Glutamatergic neuron (in vitro differentiated cells): ENCODE results near the gene DMXL1. TPM values are rescaled to one million over a fixed set of nuclear protein-coding genes. Genes with fewer than 3 reads are reported as not detected.

ENCODE experiments used
- DNase-seq: peaks from one replicate; pipeline ENCODE4 v3.0.0; 2022
- H3K27ac Mint-ChIP-seq: one replicate; pipeline ENCODE4 v1.8.0; 2020; ENCODE audit warnings: mild to moderate bottlenecking, mixed read lengths, inconsistent platforms; ENCODE audit not compliant: unreplicated experiment
- H3K27me3 Mint-ChIP-seq: one replicate; pipeline ENCODE4 v1.8.0; 2020; ENCODE audit warnings: mild to moderate bottlenecking, moderate library complexity, mixed read lengths, inconsistent platforms; ENCODE audit not compliant: unreplicated experiment
- H3K36me3 Mint-ChIP-seq: one replicate; pipeline ENCODE4 v1.8.0; 2020; ENCODE audit warnings: mild to moderate bottlenecking, mixed read lengths, inconsistent platforms; ENCODE audit not compliant: unreplicated experiment
- H3K4me1 Mint-ChIP-seq: one replicate; pipeline ENCODE4 v1.8.0; 2020; ENCODE audit warnings: mild to moderate bottlenecking, low read depth, mixed read lengths, inconsistent platforms; ENCODE audit not compliant: unreplicated experiment
- H3K4me3 Mint-ChIP-seq: one replicate; pipeline ENCODE4 v1.8.0; 2020; ENCODE audit warnings: mild to moderate bottlenecking, mixed read lengths, inconsistent platforms; ENCODE audit not compliant: unreplicated experiment
- H3K9me3 Mint-ChIP-seq: one replicate; pipeline ENCODE4 v1.8.0; 2020; ENCODE audit warnings: mild to moderate bottlenecking, moderate library complexity, mixed read lengths, inconsistent platforms; ENCODE audit not compliant: unreplicated experiment
- total RNA-seq: library from RNA; stranded (reverse); fragmentation: NEBNext Ultra II Directional; extraction: Animal tissue kit (Norgen Biotek cat#: 25700); gene quantifications from one replicate; pipeline ENCODE4 v1.2.1, GENCODE V29; 2021; ENCODE audit not compliant: unreplicated experiment
- TF ChIP-seq, protein P1 (sequence below): fragments of 200-600 bp; sonication (generic); IDR thresholded peaks from one replicate; pipeline ENCODE4 v1.5.0; 2021; ENCODE audit not compliant: partially characterized antibody, unreplicated experiment

DMXL1 gene
- total RNA-seq, 1 donor from 2014 or later, result 24.2 TPM

DNA sequence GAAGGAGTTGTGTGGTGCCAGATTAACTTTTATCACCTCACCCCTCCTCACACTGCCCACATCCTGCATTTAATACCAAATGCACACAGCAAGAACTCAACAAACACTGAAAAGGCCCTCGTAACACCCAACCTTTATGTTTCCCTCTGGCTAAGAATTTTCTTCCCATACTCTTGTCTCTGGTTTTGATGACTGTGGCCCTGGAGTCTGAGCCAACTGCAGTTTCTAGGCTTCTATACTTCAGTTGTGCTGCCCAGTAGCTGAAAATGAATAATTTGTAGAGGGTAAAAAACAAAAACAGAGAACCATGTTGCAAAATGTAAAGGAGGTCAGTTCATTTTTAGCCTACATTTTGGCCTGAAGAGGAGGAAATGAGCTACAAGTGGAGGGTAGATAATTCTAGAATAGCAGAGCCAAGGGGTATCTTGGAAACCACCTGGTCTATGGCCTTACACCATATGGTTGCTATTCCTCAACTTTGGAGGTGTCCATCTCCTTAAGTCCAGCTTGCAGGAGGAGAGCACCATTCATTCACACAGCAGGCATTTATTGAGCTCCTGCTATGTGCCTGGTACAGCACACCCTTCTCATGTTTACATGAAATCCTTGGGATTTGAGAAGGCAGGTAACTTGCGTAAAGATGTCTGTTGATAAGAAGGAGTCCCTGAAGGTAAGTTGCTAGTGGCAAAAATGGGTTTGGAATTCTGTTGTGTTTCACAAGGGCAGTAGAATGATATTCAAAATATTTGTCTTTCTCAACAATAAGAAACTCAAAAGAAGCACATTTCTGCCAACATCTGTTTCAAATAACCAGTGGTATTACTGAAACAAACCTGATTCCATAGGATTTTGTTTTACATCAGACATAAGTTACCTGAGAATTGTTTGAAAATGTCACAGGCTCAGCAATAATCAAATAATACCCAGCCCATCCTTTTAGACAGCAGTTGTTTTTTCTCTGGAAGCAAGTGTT is 201.2 kb downstream of the DMXL1 start:
- no peaks in the 10 kb centered on the region for H3K36me3 Mint-ChIP-seq
- no peaks in the 10 kb centered on the region for H3K4me1 Mint-ChIP-seq
- DNase-seq, result no peak
- no peak overlapping the region for H3K4me3 Mint-ChIP-seq
- H3K27ac Mint-ChIP-seq, result no peak overlapping the region
- no peaks in the 10 kb centered on the region for H3K27me3 Mint-ChIP-seq
- TF ChIP-seq, protein P1, sequence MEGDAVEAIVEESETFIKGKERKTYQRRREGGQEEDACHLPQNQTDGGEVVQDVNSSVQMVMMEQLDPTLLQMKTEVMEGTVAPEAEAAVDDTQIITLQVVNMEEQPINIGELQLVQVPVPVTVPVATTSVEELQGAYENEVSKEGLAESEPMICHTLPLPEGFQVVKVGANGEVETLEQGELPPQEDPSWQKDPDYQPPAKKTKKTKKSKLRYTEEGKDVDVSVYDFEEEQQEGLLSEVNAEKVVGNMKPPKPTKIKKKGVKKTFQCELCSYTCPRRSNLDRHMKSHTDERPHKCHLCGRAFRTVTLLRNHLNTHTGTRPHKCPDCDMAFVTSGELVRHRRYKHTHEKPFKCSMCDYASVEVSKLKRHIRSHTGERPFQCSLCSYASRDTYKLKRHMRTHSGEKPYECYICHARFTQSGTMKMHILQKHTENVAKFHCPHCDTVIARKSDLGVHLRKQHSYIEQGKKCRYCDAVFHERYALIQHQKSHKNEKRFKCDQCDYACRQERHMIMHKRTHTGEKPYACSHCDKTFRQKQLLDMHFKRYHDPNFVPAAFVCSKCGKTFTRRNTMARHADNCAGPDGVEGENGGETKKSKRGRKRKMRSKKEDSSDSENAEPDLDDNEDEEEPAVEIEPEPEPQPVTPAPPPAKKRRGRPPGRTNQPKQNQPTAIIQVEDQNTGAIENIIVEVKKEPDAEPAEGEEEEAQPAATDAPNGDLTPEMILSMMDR, result no peak
- H3K9me3 Mint-ChIP-seq, result peaks cover 4% of the 10 kb centered on the region

DNA sequence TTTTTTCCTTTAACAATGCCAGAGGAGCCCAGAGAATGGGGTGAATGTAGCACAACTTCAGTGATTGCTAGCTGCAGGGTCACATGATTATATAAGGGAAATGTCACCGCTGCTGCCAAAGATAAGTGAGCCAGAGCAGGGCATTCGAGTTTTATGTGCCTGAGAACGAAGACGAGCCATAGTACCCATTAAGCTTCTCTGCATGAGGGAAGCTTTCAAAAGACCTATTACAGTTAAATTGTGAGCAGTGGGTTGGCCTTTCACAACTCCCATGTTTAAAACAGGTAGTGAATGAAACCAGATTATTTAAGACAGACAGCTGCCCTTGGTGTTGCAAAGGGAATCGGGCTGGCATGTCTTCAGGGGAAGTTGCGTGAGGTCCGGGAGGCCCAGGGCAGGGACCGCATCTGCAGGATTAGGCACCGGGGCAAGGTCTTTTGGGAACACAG is 202.5 kb downstream of the DMXL1 start:
- Mint-ChIP-seq H3K4me1 (no peaks in the 10 kb centered on the region), H3K9me3 (no peaks in the 10 kb centered on the region), H3K27ac (no peak overlapping the region)

DNA sequence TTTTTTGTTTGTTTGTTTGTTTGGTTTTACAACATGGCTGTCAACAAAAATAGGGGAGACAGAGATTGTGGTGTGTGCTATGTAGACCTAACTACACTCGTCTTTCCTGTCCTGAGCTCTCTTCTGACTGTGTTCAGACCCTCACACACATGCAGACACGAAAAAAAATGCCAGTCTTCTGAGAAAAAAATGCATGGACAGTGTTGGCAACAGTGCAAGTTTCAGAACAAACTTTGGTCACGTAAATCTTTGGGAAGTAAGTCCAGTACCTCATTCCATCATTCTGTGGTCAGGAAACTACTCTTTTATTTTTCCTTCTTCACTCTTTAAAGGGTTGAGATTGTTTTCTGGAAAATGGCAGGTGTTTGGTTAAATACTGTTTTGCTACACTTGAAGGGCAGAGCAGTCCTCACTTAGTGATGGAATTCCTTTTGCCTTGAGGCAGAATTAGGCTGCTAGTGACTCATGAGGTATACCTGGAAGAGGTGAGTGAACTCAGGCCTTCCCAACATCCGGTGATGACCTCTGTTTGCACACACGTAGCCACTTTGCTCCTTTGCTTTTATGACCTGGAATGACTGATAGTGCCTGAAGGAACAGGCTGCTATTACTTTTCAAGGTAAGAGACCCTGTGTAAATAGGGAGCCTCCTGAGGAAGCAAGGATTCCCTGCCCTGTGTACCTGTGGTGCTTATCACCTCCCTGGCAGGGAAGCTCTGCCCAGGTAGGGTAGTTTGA is 203.3 kb downstream of the DMXL1 start:
- DNase-seq, result no peak
- Mint-ChIP-seq H3K27me3 (no peaks in the 10 kb centered on the region), H3K4me1 (no peaks in the 10 kb centered on the region), H3K36me3 (no peaks in the 10 kb centered on the region), H3K9me3 (no peaks in the 10 kb centered on the region), H3K27ac (no peak overlapping the region), H3K4me3 (no peak overlapping the region)
- TF ChIP-seq, protein P1, result no peak

More for the DNA sequence above, 202.5 kb downstream of the DMXL1 start:
- DNase-seq, result no peak
- no peaks in the 10 kb centered on the region for H3K36me3 Mint-ChIP-seq
- TF ChIP-seq, protein P1, result no peak
- H3K27me3 Mint-ChIP-seq, result no peaks in the 10 kb centered on the region
- H3K4me3 Mint-ChIP-seq, result no peak overlapping the region

DNA sequence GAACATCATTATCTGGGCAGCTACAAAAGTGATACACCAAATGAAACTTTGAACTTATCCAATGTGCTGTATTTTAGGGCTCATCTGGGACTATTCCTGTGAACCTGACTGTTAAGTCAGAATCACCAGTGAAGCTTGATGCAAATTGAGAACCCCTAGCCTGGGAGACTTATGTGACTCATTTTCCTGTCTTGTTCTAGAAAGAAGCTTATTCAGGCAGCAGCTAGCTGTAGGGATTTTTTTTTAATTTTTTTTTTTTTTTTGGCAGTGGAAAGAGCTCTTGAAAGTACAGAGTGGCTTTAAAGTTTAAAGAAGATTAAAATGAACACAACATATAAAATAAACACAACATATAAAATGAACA is 203.9 kb downstream of the DMXL1 start:
- TF ChIP-seq, protein P1, result no peak
- DNase-seq, result no peak
- H3K27me3 Mint-ChIP-seq, result no peaks in the 10 kb centered on the region
- no peaks in the 10 kb centered on the region for H3K36me3 Mint-ChIP-seq
- H3K4me1 Mint-ChIP-seq, result no peaks in the 10 kb centered on the region
- no peaks in the 10 kb centered on the region for H3K9me3 Mint-ChIP-seq
- H3K4me3 Mint-ChIP-seq, result no peak overlapping the region
- no peak overlapping the region for H3K27ac Mint-ChIP-seq
